Nephron progenitor cell (in vitro differentiated cells): ENCODE data around the gene MYLK2.

ENCODE experiments used
- DNase-seq: peaks from one replicate; pipeline ENCODE4 v3.0.0; 2021
- H3K27ac Mint-ChIP-seq: 2 replicates; pipeline ENCODE4 v1.8.0; 2021; ENCODE audit warnings: mild to moderate bottlenecking, moderate library complexity, mixed read lengths
- H3K27me3 Mint-ChIP-seq: 2 replicates; pipeline ENCODE4 v1.8.0; 2021; ENCODE audit warnings: mild to moderate bottlenecking, low read depth, mixed read lengths; ENCODE audit not compliant: poor library complexity
- H3K36me3 Mint-ChIP-seq: 2 replicates; pipeline ENCODE4 v1.8.0; 2021; ENCODE audit warnings: low read depth, mixed read lengths
- H3K4me1 Mint-ChIP-seq: 2 replicates; pipeline ENCODE4 v1.8.0; 2021; ENCODE audit warnings: mixed read lengths
- H3K4me3 Mint-ChIP-seq: 2 replicates; pipeline ENCODE4 v1.8.0; 2021; ENCODE audit warnings: mild to moderate bottlenecking, moderate library complexity, mixed read lengths
- H3K9me3 Mint-ChIP-seq: 2 replicates; pipeline ENCODE4 v1.8.0; 2021; ENCODE audit warnings: mild to moderate bottlenecking, moderate library complexity, mixed read lengths
- CTCF ChIP-seq: fragments of 200-600 bp; sonication (generic); IDR thresholded peaks from 2 replicates; pipeline ENCODE4 v1.5.0; 2021; ENCODE audit warnings: antibody characterized with exemption

Gene MYLK2

GRCh38 chr20:31803552-31804291 lies 15.4 kb upstream of the MYLK2 start:
- Mint-ChIP-seq H3K9me3 (no peaks in the 10 kb centered on the region), H3K4me3 (no peak overlapping the region), H3K4me1 (peaks cover 16% of the 10 kb centered on the region), H3K27ac (peak overlapping the region; percentile 47), H3K36me3 (peaks cover 69% of the 10 kb centered on the region), H3K27me3 (peaks cover 7% of the 10 kb centered on the region)
- DNase-seq, result no peak
- TF ChIP-seq CTCF, result no peak

DNA sequence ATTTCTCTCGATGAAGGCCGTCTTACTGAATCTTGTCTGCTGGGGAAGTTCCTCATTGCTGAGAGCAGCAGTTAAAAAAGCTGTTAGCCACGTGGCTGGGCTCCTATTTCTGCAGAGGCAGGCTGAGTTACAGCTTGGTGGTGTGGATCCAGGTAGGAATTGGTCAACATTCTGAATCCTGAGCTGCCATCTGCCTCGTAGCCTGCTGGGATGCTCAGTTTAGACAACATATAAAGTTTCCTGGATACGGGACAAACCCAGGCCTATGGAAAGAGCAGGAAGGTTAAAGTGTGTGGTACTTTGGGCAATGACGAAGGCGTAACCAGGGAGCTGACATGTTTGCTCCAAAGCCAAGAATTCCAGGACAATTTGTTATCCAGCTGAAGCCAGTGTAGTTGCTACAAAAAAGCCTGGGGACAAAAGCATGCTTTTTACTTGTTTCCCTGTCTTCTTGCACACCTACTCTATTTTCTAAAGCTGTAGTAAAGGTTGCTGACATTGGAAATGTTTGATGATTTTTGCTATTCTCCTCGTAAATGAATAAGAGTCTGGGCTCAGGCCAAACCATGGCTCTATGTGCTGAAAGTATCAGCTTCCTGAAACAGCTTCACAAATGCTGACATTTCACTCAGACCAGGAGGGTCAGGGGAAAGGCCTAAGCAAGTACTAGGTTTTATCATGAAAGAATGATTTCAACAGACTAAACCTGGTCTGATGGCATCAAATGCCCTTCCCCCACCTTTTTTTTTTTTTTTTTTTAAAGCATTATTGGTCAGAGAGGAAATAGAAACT lies 12.4 kb upstream of the MYLK2 start:
- Mint-ChIP-seq H3K27ac (peak overlapping the region; percentile 58), H3K4me3 (no peak overlapping the region), H3K27me3 (peaks cover 7% of the 10 kb centered on the region), H3K36me3 (peaks cover 47% of the 10 kb centered on the region), H3K4me1 (peaks cover 29% of the 10 kb centered on the region), H3K9me3 (no peaks in the 10 kb centered on the region)
- no peak for DNase-seq
- no peak for TF ChIP-seq CTCF

GRCh38 chr20:31808481-31808880 lies 10.7 kb upstream of the MYLK2 start:
- Mint-ChIP-seq H3K27me3 (peaks cover 2% of the 10 kb centered on the region), H3K27ac (no peak overlapping the region), H3K4me3 (no peak overlapping the region), H3K9me3 (no peaks in the 10 kb centered on the region), H3K36me3 (peaks cover 32% of the 10 kb centered on the region), H3K4me1 (peaks cover 38% of the 10 kb centered on the region)
- TF ChIP-seq CTCF, result no peak
- DNase-seq, result no peak

- no peak overlapping the region for H3K4me3 Mint-ChIP-seq
- peaks cover 21% of the 10 kb centered on the region for H3K36me3 Mint-ChIP-seq
- H3K4me1 Mint-ChIP-seq, result peaks cover 38% of the 10 kb centered on the region
- no peak overlapping the region for H3K27ac Mint-ChIP-seq
- no peak for DNase-seq
- no peak for TF ChIP-seq CTCF
- H3K27me3 Mint-ChIP-seq, result peaks cover 2% of the 10 kb centered on the region
- no peaks in the 10 kb centered on the region for H3K9me3 Mint-ChIP-seq
Observed at GRCh38 chr20:31809661-31810060, 9.5 kb upstream of the MYLK2 start.

GRCh38 chr20:31811198-31811597 lies 8.0 kb upstream of the MYLK2 start:
- no peaks in the 10 kb centered on the region for H3K9me3 Mint-ChIP-seq
- no peak for DNase-seq
- H3K36me3 Mint-ChIP-seq, result peaks cover 12% of the 10 kb centered on the region
- no peak overlapping the region for H3K4me3 Mint-ChIP-seq
- H3K4me1 Mint-ChIP-seq, result peaks cover 37% of the 10 kb centered on the region
- H3K27ac Mint-ChIP-seq, result no peak overlapping the region
- H3K27me3 Mint-ChIP-seq, result peaks cover 2% of the 10 kb centered on the region
- no peak for TF ChIP-seq CTCF
